ENCODE results near the gene ADORA2B. TPM values are rescaled to one million over a fixed set of nuclear protein-coding genes. Genes with fewer than 3 reads are reported as not detected.

ADORA2B gene
- total RNA-seq: 2.5 and 5.5 TPM in 2 replicates

GRCh38 chr17:15944759-15945526 is at the start of gene ADORA2B:
Gene ADORA2B (plus strand): TSS chr17:15945130. CDS start chr17:15945249, 119 bp downstream.

GRCh38 chr17:15999141-15999973 is 54.4 kb downstream of the ADORA2B start, which contains the start of the genes TTC19 and ZSWIM7:
Gene TTC19 (plus strand): TSS chr17:15999824. CDS start chr17:15999849, 25 bp downstream.
Gene ZSWIM7 (minus strand): TSS chr17:15999704. CDS start chr17:15999594, 110 bp downstream.

Other genes with a start within 250 kb of the ADORA2B start
- 17.4 and 45.2 TPM in 2 replicates for gene ZNF286A, start 245.4 kb upstream of the ADORA2B start, total RNA-seq
- under 0.01 TPM in 1 of 2 replicates, not detected in the other for gene TBC1D26, start 212.8 kb upstream of the ADORA2B start, total RNA-seq
- 30.8 and 33.7 TPM in 2 replicates for gene ZSWIM7, start 54.6 kb downstream of the ADORA2B start, total RNA-seq
- 37.9 and 56.3 TPM in 2 replicates for gene TTC19, start 54.7 kb downstream of the ADORA2B start, total RNA-seq